GM12878 (cell line): ENCODE results near the gene ERBB3. TPM values are rescaled to one million over a fixed set of nuclear protein-coding genes. Genes with fewer than 3 reads are reported as not detected.

ENCODE experiments used
- ATAC-seq: fragments of 200-7000 bp; cut with Tn5 transposase; 3 replicates; pipeline ENCODE4 v1.9.1; 2020; ENCODE audit warnings: mild to moderate bottlenecking, moderate library complexity
- BruUV-seq: library from RNA; stranded (reverse); fragments of 400-500 nt; replicated peaks from 2 replicates; lab custom pipeline; 2021; lab: Mats Ljungman, UMichigan
- CTCF ChIA-PET: fragments of 300-600 bp; sonication (Branson Sonifier 250); formaldehyde crosslinking; extraction: SDS; loops from one replicate; lab custom pipeline; 2021; ENCODE audit warnings: inconsistent platforms; lab: Yijun Ruan, JAX
- POLR2A ChIA-PET: fragments of 350-600 bp; formaldehyde crosslinking; extraction: SDS; loops from one replicate; lab custom pipeline; 2021; ENCODE audit warnings: inconsistent platforms; lab: Charles Lee
- RAD21 ChIA-PET: fragments of 300-600 bp; sonication (Branson Sonifier 250); formaldehyde crosslinking; loops from one replicate; lab custom pipeline; 2023; ENCODE audit warnings: antibody characterized with exemption; ENCODE audit not compliant: unreplicated experiment; lab: Charles Lee
- SMC1A ChIA-PET: fragments of 300-600 bp; sonication (Branson Sonifier 250); formaldehyde crosslinking; loops from one replicate; lab custom pipeline; 2023; ENCODE audit not compliant: unreplicated experiment, uncharacterized antibody; lab: Charles Lee
- DNase-seq: peaks from one replicate; pipeline ENCODE4 v3.0.0-alpha.2; 2011; ENCODE audit warnings: low read depth, low spot score
- FAIRE-seq: peaks from 3 replicates; lab custom pipeline; 2011; peaks lifted over from hg19 to GRCh38; lab: Jason Lieb, UNC
- H2AFZ ChIP-seq: 2 replicates; pipeline ENCODE4 v1.6.0; 2011; ENCODE audit warnings: low read depth, low read length, control low read depth; ENCODE audit not compliant: control insufficient read depth
- H3K27ac ChIP-seq: 2 replicates; pipeline ENCODE4 v1.5.1; 2011; ENCODE audit warnings: control low read depth; ENCODE audit not compliant: control insufficient read depth, insufficient read depth
- H3K27me3 ChIP-seq, 2 experiments: replicated peaks in 1 of 2; 2 replicates each; pipeline versions ENCODE4 v1.6.0 to v1.6.1; 2011; ENCODE audit warnings: low read length in 1 of 2; ENCODE audit not compliant: control insufficient read depth in 2 of 2, insufficient read depth in 2 of 2
- H3K36me3 ChIP-seq, 2 experiments: 2 replicates each; pipeline ENCODE4 v1.5.1; 2011; ENCODE audit warnings: low read length in 1 of 2; ENCODE audit not compliant: control insufficient read depth in 2 of 2, insufficient read depth in 2 of 2
- H3K4me1 ChIP-seq: 2 replicates; pipeline ENCODE4 v1.6.1; 2011; ENCODE audit warnings: mild to moderate bottlenecking, low read length, moderate library complexity, mixed read lengths; ENCODE audit not compliant: control insufficient read depth, insufficient read depth
- H3K4me2 ChIP-seq: 2 replicates; pipeline ENCODE4 v1.6.0; 2011; ENCODE audit warnings: control low read depth; ENCODE audit not compliant: control insufficient read depth, insufficient read depth
- H3K4me3 ChIP-seq: fragments of 200-600 bp; sonication (generic); 2 replicates; pipeline ENCODE4 v1.5.1; 2016
- H3K79me2 ChIP-seq: 2 replicates; pipeline ENCODE4 v1.6.0; 2011; ENCODE audit warnings: low read length; ENCODE audit not compliant: control insufficient read depth, insufficient read depth
- H3K9ac ChIP-seq: 2 replicates; pipeline ENCODE4 v1.8.0; 2011; ENCODE audit warnings: low read length, control low read depth, mixed read lengths; ENCODE audit not compliant: control insufficient read depth, insufficient read depth
- H3K9me3 ChIP-seq: replicated peaks from 3 replicates; pipeline ENCODE4 v1.5.1; 2011; ENCODE audit warnings: mild to moderate bottlenecking, low read length; ENCODE audit not compliant: control insufficient read depth, insufficient read depth
- H4K20me1 ChIP-seq: 2 replicates; pipeline ENCODE4 v1.6.0; 2011; ENCODE audit not compliant: control insufficient read depth, insufficient read depth
- CHD4 ChIP-seq: fragments of 200-600 bp; sonication (generic); IDR thresholded peaks from 2 replicates; pipeline ENCODE4 v1.6.1; 2016; ENCODE audit warnings: mild to moderate bottlenecking
- CREB1 ChIP-seq: IDR thresholded peaks from 2 replicates; pipeline ENCODE4 v1.6.1; 2012; ENCODE audit warnings: low read depth, mild to moderate bottlenecking, inconsistent platforms
- CREM ChIP-seq: IDR thresholded peaks from 2 replicates; pipeline ENCODE4 v1.6.1; 2014; ENCODE audit warnings: antibody characterized with exemption, low read depth
- EED ChIP-seq: sonication (generic); IDR thresholded peaks from 2 replicates; pipeline ENCODE4 v1.6.1; 2016; ENCODE audit warnings: antibody characterized with exemption, low read depth
- GATAD2B ChIP-seq: fragments of 450-650 bp; conservative IDR thresholded peaks from 2 replicates; pipeline ENCODE4 v1.6.1; 2017; ENCODE audit warnings: low read depth, mild to moderate bottlenecking, moderate library complexity
- HCFC1 ChIP-seq: fragments of 150-350 bp; IDR thresholded peaks from 2 replicates; pipeline ENCODE4 v1.6.1; 2014; ENCODE audit warnings: low read length
- IKZF2 ChIP-seq, 2 experiments: fragments of 450-650 bp; IDR thresholded peaks; 2 replicates each; pipeline ENCODE4 v1.6.1; 2017; ENCODE audit warnings: mild to moderate bottlenecking in 2 of 2, moderate library complexity in 2 of 2
- LARP7 ChIP-seq: fragments of 450-650 bp; IDR thresholded peaks from 2 replicates; pipeline ENCODE4 v1.6.1; 2017; ENCODE audit warnings: mild to moderate bottlenecking
- MEF2A ChIP-seq: IDR thresholded peaks from 2 replicates; pipeline ENCODE4 v1.6.1; 2011; ENCODE audit warnings: low read depth, mild to moderate bottlenecking, low read length, moderate library complexity; ENCODE audit not compliant: insufficient read depth
- NFYB ChIP-seq: IDR thresholded peaks from 2 replicates; pipeline ENCODE4 v1.6.1; 2011; ENCODE audit warnings: low read depth, mild to moderate bottlenecking, low read length, improper control_type of control experiment, moderate library complexity; ENCODE audit not compliant: insufficient read depth
- NR2F1 ChIP-seq: fragments of 450-650 bp; conservative IDR thresholded peaks from 2 replicates; pipeline ENCODE4 v1.6.1; 2017; ENCODE audit warnings: mild to moderate bottlenecking
- POLR2A ChIP-seq: IDR thresholded peaks from 2 replicates; pipeline ENCODE4 v1.6.1; 2011; ENCODE audit warnings: low read depth, mild to moderate bottlenecking, low read length
- POLR2AphosphoS5 ChIP-seq: IDR thresholded peaks from 2 replicates; pipeline ENCODE4 v1.6.1; 2011; ENCODE audit warnings: mild to moderate bottlenecking, low read length, inconsistent platforms
- RAD51 ChIP-seq: fragments of 450-650 bp; IDR thresholded peaks from 2 replicates; pipeline ENCODE4 v1.6.1; 2016; ENCODE audit warnings: moderate library complexity, mild to moderate bottlenecking, inconsistent platforms
- RB1 ChIP-seq: fragments of 450-650 bp; formaldehyde crosslinking; IDR thresholded peaks from 2 replicates; pipeline ENCODE4 v1.6.1; 2017; ENCODE audit warnings: mild to moderate bottlenecking, borderline replicate concordance
- SMAD1 ChIP-seq: fragments of 450-650 bp; IDR thresholded peaks from 2 replicates; pipeline ENCODE4 v1.6.1; 2018; ENCODE audit warnings: mild to moderate bottlenecking, low read depth; ENCODE audit not compliant: partially characterized antibody
- SP1 ChIP-seq: IDR thresholded peaks from one replicate; pipeline ENCODE4 v1.6.1; 2011; ENCODE audit warnings: low read depth, low read length
- SRF ChIP-seq, 2 experiments: IDR thresholded peaks; 2 replicates each; pipeline ENCODE4 v1.6.1; 2011; ENCODE audit warnings: low read depth in 2 of 2, low read length in 2 of 2, mild to moderate bottlenecking in 1 of 2, moderate library complexity in 1 of 2
- TBL1XR1 ChIP-seq: IDR thresholded peaks from 2 replicates; pipeline ENCODE4 v1.6.1; 2012; ENCODE audit warnings: low read depth, low read length, improper control_type of control experiment
- WGBS: methylation state at CpG from one replicate; pipeline ENCODE4 v1.1.6; 2016; ENCODE audit warnings: low lambda C conversion rate; ENCODE audit not compliant: insufficient replicate concordance, insufficient coverage; ENCODE audit errors: missing lambda C conversion rate; 5-methylcytosine and 5-hydroxymethylcytosine counted together
- in situ Hi-C: fragments of 300-500 bp; cut with MboI; formaldehyde crosslinking; loops from 9 replicates; pipeline ENCODE4 v1.14.3; 2018; ENCODE audit warnings: mixed read lengths
- intact Hi-C: fragments of 100-400 bp; cut with micrococcal nuclease; formaldehyde crosslinking; loops from one replicate; pipeline ENCODE4 v1.14.2; 2022; ENCODE audit not compliant: unreplicated experiment
- polyA plus RNA-seq, 11 experiments: library from polyadenylated mRNA; depleted of rRNA in 4 of 11; unstranded in 6 of 11; stranded (reverse) in 5 of 11; fragments of >200 nt; fragmentation: Nextera tagmentation in 4 of 11; fragmentation: Illumina TruSeq in 1 of 11; extraction: Ambion mirVana in 4 of 11; extraction: Trizol in 1 of 11; gene quantifications; 1 replicate in 1 of 11; 2 replicates in 10 of 11; pipeline versions ENCODE4 v1.2.1 to v1.2.3, GENCODE V29; 2011 to 2016; ENCODE audit warnings: inconsistent platforms in 2 of 11, missing spikeins in 2 of 11, low read depth in 1 of 11
- total RNA-seq, 4 experiments: library from RNA; depleted of rRNA in 3 of 4; stranded (reverse); fragments of >200 nt in 3 of 4; fragmentation: Illumina TruSeq in 1 of 4; extraction: Trizol in 1 of 4; gene quantifications; 2 replicates each; pipeline versions ENCODE4 v1.2.1 to v1.2.3, GENCODE V29; 2013 to 2021
- TF ChIP-seq, protein P1 (sequence below): fragments of 450-650 bp; conservative IDR thresholded peaks from 2 replicates; pipeline ENCODE4 v1.6.1; 2017; ENCODE audit warnings: mild to moderate bottlenecking, moderate library complexity
- TF ChIP-seq, protein P2 (sequence below): IDR thresholded peaks from 2 replicates; pipeline ENCODE4 v1.6.1; 2012; ENCODE audit warnings: low read depth, low read length, improper control_type of control experiment

Gene ERBB3
- total and polyA plus RNA-seq, 10 of the 15 experiments (the other 5 are each of a cell fraction or from before 2014, with no cell fraction given): 0.03 to 0.72 (median 0.04) TPM; not detected in 5

DNA sequence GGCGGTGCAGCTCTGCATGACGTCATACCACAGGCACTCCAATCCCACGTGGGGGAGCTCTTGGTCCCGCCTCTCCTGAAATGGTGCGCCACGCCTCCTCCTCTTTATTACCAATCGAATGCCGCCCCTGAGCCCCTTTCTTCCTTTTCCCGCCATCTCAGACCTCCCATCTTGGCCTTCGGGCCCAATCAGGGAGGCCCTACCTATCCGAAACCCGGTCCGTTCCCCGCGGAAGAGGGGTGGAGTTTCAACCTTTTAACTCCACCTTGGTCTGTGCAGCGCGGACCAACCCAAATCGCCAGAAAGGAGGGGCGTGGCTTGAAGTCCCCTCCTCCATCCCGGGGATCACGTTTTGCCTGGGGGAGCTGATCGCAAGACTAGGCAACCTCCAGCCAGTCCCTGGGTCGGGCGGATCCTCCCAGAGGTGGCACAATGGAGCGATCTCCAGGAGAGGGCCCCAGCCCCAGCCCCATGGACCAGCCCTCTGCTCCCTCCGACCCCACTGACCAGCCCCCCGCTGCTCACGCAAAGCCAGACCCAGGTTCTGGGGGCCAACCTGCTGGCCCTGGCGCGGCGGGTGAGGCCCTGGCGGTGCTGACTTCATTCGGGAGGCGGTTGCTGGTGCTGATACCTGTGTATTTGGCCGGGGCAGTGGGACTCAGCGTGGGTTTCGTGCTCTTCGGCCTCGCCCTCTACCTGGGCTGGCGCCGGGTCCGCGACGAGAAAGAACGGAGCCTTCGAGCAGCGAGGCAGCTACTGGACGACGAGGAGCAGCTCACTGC lies 48.1 kb downstream of the ERBB3 start, which contains the start of gene ESYT1:
Gene ESYT1 (plus strand): TSS at position 380 of the 782 bp plus-strand sequence. CDS start 53 bp downstream, at position 433.
- peak within 1 kb of the TSS; percentile 93 for H3K4me3 ChIP-seq
- H3K4me2 ChIP-seq: peak within 1 kb of the TSS; percentile 98
- ChIA-PET RAD21 (interaction anchor here (0.6 to 6.8 kb wide), 21 partner anchors 8 to 506 kb away, joined by 3 to 98 read pairs (median 4); partner anchors contain the start of genes MYL6, MYL6B, PA2G4 and RAB5B), POLR2A (interaction anchor here (0.5 to 4.5 kb wide), 19 partner anchors 9 to 509 kb away, joined by 3 to 56 read pairs (median 5); partner anchors contain the start of genes ANKRD52, CNPY2, MYL6 and MYL6B), CTCF (interaction anchor here (0.7 to 10.3 kb wide), 18 partner anchors 9 to 390 kb away, joined by 3 to 129 read pairs (median 4); partner anchors contain the start of genes PA2G4, RNF41, RPL41 and SMARCC2), SMC1A (interaction anchor here (0.6 to 4.8 kb wide), 13 partner anchors 9 to 509 kb away, joined by 3 to 68 read pairs (median 4); partner anchors contain the start of genes MYL6, MYL6B, PA2G4 and RNF41)
- peaks cover 21% of the 10 kb centered on the region for H3K79me2 ChIP-seq
- peak; percentile 91 for FAIRE-seq
- WGBS: 0% methylated on average over 44 of the region's 49 CpGs
- peaks cover 10 to 16% of the 10 kb centered on the region in 2 experiments for H3K36me3 ChIP-seq
- no peaks in the 10 kb centered on the region for H4K20me1 ChIP-seq
- ATAC-seq: peak; percentile 93
- peak within 1 kb of the TSS; percentile 78 for H3K9ac ChIP-seq
- intact Hi-C loops (loop anchor here (2.0 to 10.0 kb wide), 3 partner anchors 131 to 517 kb away; partner anchors contain the start of genes ANKRD52, ATP5F1B and SPRYD4), in situ Hi-C loops (no loop called here)
- H3K9me3 ChIP-seq: no peaks in the 10 kb centered on the region
- BruUV-seq: TSS peak; percentile 52
- H3K27me3 ChIP-seq: no peaks in the 10 kb centered on the region
- H2AFZ ChIP-seq: peak within 1 kb of the TSS; percentile 69
- H3K27ac ChIP-seq: peak within 1 kb of the TSS; percentile 72
- DNase-seq: peak; percentile 98
- peaks cover 24% of the 10 kb centered on the region for H3K4me1 ChIP-seq
- TF ChIP-seq TBL1XR1: no peak
- TF ChIP-seq, protein P1, sequence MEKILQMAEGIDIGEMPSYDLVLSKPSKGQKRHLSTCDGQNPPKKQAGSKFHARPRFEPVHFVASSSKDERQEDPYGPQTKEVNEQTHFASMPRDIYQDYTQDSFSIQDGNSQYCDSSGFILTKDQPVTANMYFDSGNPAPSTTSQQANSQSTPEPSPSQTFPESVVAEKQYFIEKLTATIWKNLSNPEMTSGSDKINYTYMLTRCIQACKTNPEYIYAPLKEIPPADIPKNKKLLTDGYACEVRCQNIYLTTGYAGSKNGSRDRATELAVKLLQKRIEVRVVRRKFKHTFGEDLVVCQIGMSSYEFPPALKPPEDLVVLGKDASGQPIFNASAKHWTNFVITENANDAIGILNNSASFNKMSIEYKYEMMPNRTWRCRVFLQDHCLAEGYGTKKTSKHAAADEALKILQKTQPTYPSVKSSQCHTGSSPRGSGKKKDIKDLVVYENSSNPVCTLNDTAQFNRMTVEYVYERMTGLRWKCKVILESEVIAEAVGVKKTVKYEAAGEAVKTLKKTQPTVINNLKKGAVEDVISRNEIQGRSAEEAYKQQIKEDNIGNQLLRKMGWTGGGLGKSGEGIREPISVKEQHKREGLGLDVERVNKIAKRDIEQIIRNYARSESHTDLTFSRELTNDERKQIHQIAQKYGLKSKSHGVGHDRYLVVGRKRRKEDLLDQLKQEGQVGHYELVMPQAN: peak; percentile 71
- TF ChIP-seq, protein P2, sequence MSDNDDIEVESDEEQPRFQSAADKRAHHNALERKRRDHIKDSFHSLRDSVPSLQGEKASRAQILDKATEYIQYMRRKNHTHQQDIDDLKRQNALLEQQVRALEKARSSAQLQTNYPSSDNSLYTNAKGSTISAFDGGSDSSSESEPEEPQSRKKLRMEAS: peak; percentile 81
- TF ChIP-seq IKZF2 (IDR thresholded peaks at IDR 0.05): no peak
- TF ChIP-seq SMAD1: no peak
- TF ChIP-seq CREM: peak; percentile 85
- TF ChIP-seq HCFC1: no peak
- peak; percentile 59; the same call in 1 of the 2 replicates for TF ChIP-seq LARP7
- TF ChIP-seq NR2F1: no peak
- 0 out of 4 replicates have a peak, but pooled peaks of 1 of the 2 experiments have one; percentile 67 for TF ChIP-seq SRF (IDR thresholded peaks at IDR 0.05; ENCODE audit: low read depth in 2 of 2, low read length in 2 of 2)
- TF ChIP-seq RAD51: peak; percentile 89
- TF ChIP-seq RB1: peak; percentile 55; the same call in 1 of the 2 replicates
- TF ChIP-seq NFYB: peak; percentile 88
- TF ChIP-seq GATAD2B: peak; percentile 59; the same call in 1 of the 2 replicates
- peak; percentile 81 for TF ChIP-seq SP1
- 0 out of 2 replicates have a peak, but pooled peaks have one; percentile 28 for TF ChIP-seq EED
- TF ChIP-seq MEF2A: no peak
- peak; percentile 87 for TF ChIP-seq POLR2A
- TF ChIP-seq POLR2AphosphoS5: peak; percentile 72
- TF ChIP-seq CREB1: peak; percentile 86
- no peak for TF ChIP-seq CHD4
